CD4-positive, alpha-beta T cell treated with Interleukin-2 at 100 ng/mL for 4 hours (primary cell): ENCODE results near the gene GNB1.

ENCODE experiments used
- DNase-seq: peaks from one replicate; pipeline ENCODE4 v3.0.0-alpha.2; 2020; ENCODE audit warnings: low spot score

GNB1 gene

DNA sequence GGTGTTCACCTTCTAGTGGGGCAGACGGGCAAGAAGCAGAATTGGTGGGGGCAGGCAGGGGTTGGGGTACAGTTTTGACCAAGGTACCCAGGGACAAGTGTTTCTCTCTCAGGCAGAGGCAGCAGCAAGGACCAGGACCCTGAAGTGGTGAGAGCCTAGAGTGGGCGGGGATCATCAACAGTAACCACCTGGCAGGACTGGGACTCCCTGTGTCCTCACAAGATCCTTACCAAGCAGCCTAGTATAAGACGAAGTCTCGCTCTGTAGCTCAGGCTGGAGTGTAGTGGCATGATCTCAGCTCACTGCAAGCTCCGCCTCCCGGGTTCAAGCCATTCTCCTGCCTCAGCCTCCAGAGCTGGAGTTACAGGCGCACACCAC lies 109.4 kb downstream of the GNB1 start:
- no peak for DNase-seq

DNA sequence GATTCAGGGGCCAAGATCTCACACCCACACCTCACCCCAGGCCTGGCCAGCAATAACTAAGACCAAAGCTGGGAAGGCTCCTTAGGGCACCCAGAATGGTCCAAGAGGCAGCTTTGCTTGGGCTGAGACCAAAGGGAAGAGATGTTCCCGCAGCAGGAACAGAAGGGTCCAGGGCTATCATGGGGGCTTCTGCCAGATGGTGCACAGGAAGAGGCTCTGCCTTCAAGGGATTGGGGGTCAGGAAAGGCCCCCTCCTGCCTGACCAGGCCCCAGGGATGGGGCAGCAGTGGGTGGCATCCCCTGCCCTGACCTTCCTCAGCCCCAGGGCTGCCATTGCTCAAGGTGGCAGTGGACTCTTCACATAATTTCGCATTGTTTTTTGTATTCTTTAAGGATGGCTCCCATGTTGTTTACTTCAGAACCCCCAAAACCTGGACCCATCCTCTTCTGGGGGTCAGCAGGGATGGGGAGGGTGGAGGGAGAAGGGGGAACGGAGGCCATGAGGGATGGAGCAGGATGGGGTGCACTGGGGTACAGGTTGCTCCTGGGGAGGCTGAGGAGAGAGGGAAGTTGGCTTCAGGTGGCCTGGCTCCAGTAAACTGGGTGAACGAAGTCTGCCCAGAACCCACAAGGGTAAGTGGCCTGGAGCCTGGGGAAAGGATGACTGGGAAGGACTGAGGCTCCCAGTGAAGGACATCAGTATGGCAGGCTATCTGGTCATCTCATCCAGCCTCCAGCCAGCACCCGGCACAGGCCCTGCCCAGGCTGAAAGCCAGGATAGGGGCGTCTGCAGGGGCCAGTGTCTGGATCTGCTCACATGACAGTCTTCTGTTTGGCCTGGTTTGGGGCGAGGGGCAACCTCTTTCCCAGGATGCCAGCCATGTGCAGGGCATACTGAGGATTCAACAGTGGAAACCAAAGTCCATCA lies 110.0 kb downstream of the GNB1 start:
- no peak for DNase-seq

DNA sequence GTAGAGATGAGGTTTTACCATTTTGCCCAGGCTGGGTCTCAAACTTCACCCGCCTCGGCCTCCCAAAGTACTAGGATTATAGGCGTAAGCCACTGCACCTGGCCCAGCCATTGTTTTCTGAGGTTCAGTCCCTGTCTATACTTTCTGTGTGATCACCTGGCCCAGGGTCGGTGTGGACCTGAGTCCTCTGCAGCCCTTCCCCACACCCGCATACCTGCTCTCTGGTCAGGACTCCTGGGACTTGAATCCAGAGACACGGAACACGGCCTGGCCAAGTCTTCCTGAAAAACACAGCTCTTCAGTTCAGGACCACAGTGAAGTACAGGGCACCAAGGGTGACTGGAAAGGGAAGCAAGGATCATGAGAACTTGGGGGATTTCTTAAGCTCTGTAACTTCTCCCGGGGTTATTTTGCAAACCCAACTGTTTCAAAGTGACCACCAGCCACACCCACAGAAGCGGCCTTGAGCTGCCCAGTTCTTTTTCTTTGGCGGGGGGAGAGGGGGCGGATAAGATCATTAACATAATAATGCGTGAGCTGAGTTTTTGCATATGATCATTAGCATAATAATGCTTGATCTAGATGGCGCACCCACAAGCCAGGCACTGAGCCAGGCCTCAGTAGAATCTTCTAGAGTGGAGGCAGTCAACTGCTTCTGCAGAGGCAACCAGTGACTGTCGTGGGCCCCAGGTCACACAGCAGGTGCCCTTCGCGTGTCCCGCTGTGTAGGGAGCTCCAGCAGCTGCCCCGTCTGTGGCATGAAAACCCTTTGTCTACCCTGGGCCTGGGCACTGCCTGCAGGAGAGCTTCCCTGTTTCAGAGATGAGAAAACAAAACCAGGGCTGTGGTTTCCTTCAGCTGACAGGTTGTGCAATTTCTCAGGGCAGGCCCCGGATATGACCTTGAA lies 110.9 kb downstream of the GNB1 start:
- peak; percentile 66 for DNase-seq

- no peak for DNase-seq
Measured at GRCh38 chr1:1779320-1779675, 111.6 kb downstream of the GNB1 start.

GRCh38 chr1:1778663-1779319 lies 112.1 kb downstream of the GNB1 start:
- peak; percentile 74 for DNase-seq

- DNase-seq: peak; percentile 72
Measured at GRCh38 chr1:1777950-1778662, 112.8 kb downstream of the GNB1 start, which contains the start of gene NADK. Gene NADK (minus strand): TSS chr1:1778470. CDS start chr1:1765406, 13,064 bp downstream.

DNA sequence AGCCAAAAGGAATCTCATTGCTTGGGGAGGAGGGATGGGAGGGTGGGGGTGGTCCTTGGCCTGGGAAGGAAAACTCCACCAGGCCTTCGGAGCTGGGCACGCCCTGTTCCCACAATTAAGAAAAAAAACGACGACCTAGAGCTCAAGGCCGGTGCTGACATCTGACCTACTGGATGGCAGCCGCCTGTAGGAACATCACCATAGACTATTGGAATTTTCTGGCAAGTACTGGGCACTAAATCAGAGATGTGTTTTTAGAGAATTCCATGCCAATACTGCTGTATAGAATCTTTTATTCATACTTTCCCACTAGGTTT lies 113.3 kb downstream of the GNB1 start:
- no peak for DNase-seq

DNA sequence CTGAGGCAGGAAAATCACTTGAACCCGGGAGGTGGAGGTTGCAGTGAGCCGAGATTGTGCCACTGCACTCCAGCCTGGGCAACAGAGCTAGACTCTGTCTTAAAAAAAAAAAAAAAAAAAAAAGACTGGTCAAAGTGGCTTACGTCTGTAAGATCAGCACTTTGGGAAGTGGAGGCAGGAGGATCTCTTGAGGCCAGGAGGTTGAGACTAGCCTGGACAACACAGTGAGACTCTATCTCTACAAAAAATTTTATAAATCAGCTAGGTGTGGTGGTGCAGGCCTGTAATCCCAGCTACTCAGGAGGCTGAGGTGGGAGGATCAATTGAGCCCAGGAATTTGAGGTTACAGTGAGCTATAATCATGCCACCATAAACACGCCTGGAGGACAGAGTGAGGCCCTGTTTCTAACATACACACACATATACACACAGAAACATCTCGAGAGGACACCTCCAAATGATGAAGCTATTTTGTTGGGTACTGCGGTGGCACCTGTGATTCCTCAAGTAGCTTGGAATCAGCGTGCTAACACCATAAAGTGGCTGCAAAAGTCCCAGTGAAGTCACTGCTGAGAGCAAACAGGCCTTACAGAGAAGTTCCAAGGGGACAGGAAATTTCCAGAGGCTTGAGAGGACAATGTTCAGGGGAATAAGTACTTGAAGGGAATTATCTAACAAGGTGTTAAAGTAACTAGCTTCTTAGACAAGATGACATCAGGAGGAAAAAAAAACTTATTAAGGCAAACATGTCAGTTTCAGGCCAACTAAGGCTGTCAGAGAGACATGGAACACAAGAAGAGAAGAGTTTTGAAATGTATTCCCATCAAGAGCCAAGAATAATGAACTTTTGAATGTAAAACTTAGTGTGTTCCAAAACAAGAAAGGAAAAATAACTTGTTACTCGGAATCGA lies 114.0 kb downstream of the GNB1 start:
- DNase-seq: no peak

DNA sequence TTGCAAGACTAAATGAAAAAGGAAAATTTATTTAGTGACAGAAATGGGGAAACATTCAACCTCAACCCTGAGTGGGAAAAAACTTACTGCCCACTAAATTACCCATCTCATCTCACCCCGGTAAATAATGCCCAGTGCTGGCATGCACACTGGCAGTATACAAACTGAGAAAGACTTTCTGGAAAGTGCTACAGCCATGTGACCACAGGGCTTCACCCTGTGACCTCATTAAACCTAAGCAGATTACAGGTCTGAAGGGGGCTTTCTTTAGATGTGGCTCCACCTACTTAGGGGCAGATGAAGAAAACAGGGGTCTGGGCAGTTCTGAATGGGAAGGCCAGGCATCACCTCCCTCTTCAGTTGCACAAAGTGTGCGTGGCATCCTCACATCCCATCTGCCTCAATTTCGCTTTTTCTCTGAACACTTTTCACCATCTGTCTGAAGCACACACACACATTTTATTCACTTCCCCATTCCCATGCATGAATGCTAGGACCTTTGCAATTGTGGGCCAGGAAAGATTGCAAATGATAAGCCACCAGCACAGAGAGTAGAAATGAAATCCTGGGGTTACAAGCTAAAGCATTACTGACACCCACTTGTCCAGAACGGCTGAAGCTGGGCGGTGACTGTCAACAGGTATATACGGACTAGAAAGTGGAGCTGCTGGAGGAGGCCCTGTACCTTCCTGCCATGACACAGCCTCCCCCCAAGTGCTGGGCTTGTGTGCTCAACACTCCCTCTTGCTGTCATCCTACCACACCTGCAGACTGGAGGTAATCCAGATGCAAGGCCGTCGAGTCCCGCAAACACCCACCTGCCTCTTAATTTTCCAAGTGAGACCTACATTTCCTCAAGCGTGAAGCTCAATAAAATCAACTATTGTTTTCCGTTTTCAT lies 115.3 kb downstream of the GNB1 start:
- no peak for DNase-seq

DNA sequence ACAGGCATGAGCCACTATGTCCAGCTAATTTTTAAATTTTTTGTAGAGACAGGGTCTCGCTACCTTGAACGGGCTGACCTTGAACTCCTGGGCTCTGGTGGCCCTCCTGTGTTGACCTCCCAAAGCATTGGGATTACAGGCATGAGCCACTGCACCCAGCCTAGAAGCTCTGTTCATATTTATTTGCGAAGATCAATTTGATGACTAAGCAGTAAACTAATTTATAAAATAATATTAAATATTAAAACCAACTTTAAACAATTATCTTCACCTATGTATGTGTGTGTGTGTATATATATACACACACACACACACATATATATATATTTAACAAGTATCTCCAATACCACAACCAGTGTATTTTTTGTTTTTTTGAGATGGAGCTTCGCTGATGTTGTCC lies 117.0 kb downstream of the GNB1 start:
- DNase-seq: no peak

- DNase-seq: no peak
Measured at GRCh38 chr1:1771096-1771495, 119.8 kb downstream of the GNB1 start.

- DNase-seq: no peak
Measured at GRCh38 chr1:1770102-1770501, 120.8 kb downstream of the GNB1 start.

DNA sequence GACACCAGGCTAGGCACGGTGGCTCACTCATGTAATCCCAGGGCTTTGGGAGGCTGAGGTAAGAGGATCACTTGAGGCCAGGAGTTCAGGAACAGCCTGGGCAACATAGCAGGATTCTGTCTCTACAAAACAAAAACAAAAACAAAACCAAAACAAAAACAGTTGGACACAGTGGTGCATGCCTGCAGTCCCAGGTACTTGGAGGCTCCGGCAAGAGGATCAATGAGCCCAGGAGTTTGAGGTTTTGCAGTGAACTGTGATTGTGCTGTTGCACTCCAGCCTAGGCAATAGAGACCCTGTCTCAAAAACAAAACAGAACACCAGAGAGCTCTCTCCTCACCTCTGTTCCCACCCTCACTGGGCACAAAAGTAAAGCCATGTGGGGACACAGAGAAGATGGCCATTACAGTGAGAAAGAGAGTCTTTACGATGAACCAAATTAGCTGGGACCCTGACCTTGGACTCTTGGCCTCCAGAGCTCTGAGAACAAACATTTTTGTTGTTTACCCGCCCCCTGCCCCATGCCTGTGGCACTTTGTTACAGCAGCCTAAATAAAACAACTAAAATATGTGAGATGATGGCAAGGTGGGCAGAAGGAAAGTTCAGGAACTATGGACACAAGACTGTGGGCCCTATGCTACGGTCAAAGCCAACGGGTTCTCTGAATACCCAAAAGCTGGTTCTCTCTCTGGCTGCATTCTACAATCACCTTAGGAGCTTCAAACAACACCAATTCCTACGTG lies 122.5 kb downstream of the GNB1 start:
- DNase-seq: no peak

DNA sequence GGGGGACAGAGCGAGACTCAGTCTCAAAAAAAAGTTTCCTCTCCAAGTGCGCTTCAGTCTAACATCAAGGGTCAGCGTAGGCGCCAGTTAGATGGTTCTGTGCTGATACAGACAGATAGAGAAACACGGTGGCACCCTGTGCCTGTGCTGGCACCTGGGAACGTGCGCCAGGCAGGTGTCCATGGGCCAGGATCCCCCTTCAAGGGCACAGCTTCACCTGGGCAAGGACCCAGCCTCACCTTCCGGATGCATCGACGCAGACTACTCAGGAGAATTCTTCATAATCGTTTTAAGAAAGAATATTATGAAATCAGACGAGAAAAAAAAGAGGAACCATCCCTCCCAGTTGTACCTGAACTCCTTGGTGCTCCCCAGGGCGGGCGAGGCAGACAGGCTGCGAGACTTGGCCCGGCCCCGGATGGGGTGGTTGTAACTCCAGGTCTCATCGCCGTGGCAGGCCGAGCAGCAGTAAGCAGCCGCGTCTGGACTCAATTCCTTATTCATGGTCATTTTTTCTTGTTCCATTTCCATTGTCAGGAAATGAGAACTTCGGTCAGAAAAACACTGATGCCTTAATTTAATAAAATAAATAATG lies 125.9 kb downstream of the GNB1 start:
- no peak for DNase-seq

GRCh38 chr1:1763657-1764621 lies 126.9 kb downstream of the GNB1 start:
- no peak for DNase-seq

GRCh38 chr1:1761504-1762376 lies 129.1 kb downstream of the GNB1 start:
- DNase-seq: no peak
